Aorta (tissue), 5 donors: ENCODE data around the gene GPRIN1. TPM values are rescaled to one million over a fixed set of nuclear protein-coding genes. Genes with fewer than 3 reads are reported as not detected.
"Not testable (repeated sequence)": the region's sequence is repeated elsewhere in the genome, so short reads cannot be mapped to it uniquely, and the experiment has no call there.

Source experiments
- ATAC-seq: fragments of 200-7000 bp; cut with Tn5 transposase; one replicate; pipeline ENCODE4 v1.9.1; 2022; ENCODE audit warnings: moderate library complexity; ENCODE audit not compliant: low FRiP score
- DNase-seq, 2 donors: peaks; one replicate each; pipeline ENCODE4 v3.0.0-alpha.2; 2020
- H3K27ac ChIP-seq, 2 donors: one replicate each; pipeline ENCODE4 v1.5.1; 2013; ENCODE audit warnings: low read length in 2 of 2, mild to moderate bottlenecking in 2 of 2, moderate library complexity in 2 of 2, control low read depth in 1 of 2, inconsistent platforms in 1 of 2, low read depth in 1 of 2
- H3K27me3 ChIP-seq, 2 donors: one replicate each; pipeline ENCODE4 v1.6.1; 2013; ENCODE audit warnings: control low read depth in 1 of 2, low read length in 1 of 2, mild to moderate bottlenecking in 1 of 2, moderate library complexity in 1 of 2; ENCODE audit not compliant: insufficient read depth in 2 of 2, control insufficient read depth in 1 of 2
- H3K36me3 ChIP-seq, 2 donors: one replicate each; pipeline ENCODE4 v1.6.1; 2013; ENCODE audit warnings: control low read depth in 1 of 2, low read length in 1 of 2, mild to moderate bottlenecking in 1 of 2; ENCODE audit not compliant: insufficient read depth in 2 of 2, control insufficient read depth in 1 of 2
- H3K4me1 ChIP-seq, 2 donors: one replicate each; pipeline ENCODE4 v1.6.1; 2013; ENCODE audit warnings: low read length in 2 of 2, control low read depth in 1 of 2, mild to moderate bottlenecking in 1 of 2, moderate library complexity in 1 of 2; ENCODE audit not compliant: insufficient read depth in 2 of 2, control insufficient read depth in 1 of 2
- H3K4me3 ChIP-seq, 2 donors: one replicate each; pipeline ENCODE4 v1.5.1; 2013; ENCODE audit warnings: low read length in 2 of 2, control low read depth in 1 of 2, mild to moderate bottlenecking in 1 of 2
- H3K9me3 ChIP-seq: one replicate; pipeline ENCODE4 v1.6.1; 2013; ENCODE audit warnings: mild to moderate bottlenecking, low read length; ENCODE audit not compliant: control insufficient read depth
- WGBS, 2 donors: extraction: QIAGEN DNeasy Blood & Tissue Kit; methylation state at CpG; one replicate each; pipeline ENCODE4 v1.1.7; 2013; 5-methylcytosine and 5-hydroxymethylcytosine counted together
- intact Hi-C, 2 donors: fragments of 100-400 bp; cut with DNase I; formaldehyde crosslinking; loops; one replicate each; pipeline versions ENCODE4 v1.14.2 to v1.15.0; 2022
- polyA plus RNA-seq, 2 donors: library from polyadenylated mRNA; stranded (reverse); fragments of 200-250 nt; gene quantifications; one replicate each; pipeline ENCODE4 v1.2.3, GENCODE V29; 2013
- total RNA-seq, 2 donors: library from RNA; stranded (reverse); fragmentation: NEBNext Ultra II Directional; extraction: Animal tissue kit (Norgen Biotek cat#: 25700); gene quantifications; one replicate each; pipeline ENCODE4 v1.2.1, GENCODE V29; 2021
- donor health status: healthy with polysubstance abuse.
- donor health status: Bipolar disorder and iron deficiency.
- donor health status: DM: no; HTN: no; CAD: no.
- donor health status: DM: no; HTN: no; CAD: no.
- donor health status: DM: yes; HTN: yes; CAD: no.

GPRIN1 gene
- total and polyA plus RNA-seq, 4 donors = 0.15 to 0.87 (median 0.66) TPM

DNA sequence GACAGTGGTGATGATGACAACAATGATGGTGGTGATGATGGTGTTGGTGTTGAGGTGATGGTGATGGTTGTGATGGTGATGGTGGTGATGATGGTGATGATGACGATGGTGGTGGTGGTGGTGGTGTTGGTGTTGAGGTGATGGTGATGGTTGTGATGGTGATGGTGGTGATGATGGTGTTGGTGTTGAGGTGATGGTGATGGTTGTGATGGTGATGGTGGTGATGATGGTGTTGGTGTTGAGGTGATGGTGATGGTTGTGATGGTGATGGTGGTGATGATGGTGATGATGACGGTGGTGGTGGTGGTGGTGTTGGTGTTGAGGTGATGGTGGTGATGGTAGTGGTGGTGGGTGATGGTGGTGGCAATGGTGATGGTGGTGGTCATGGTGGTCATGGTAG lies 18.3 kb downstream of the GPRIN1 start:
- intact Hi-C loops, H3K27ac ChIP-seq, ATAC-seq, DNase-seq, H3K36me3 ChIP-seq, H3K4me1 ChIP-seq, H3K9me3 ChIP-seq, H3K27me3 ChIP-seq, H3K4me3 ChIP-seq: not testable (repeated sequence)
- 74 to 89% methylated on average over 1 to 2 of the region's 2 CpGs for WGBS, 2 donors

DNA sequence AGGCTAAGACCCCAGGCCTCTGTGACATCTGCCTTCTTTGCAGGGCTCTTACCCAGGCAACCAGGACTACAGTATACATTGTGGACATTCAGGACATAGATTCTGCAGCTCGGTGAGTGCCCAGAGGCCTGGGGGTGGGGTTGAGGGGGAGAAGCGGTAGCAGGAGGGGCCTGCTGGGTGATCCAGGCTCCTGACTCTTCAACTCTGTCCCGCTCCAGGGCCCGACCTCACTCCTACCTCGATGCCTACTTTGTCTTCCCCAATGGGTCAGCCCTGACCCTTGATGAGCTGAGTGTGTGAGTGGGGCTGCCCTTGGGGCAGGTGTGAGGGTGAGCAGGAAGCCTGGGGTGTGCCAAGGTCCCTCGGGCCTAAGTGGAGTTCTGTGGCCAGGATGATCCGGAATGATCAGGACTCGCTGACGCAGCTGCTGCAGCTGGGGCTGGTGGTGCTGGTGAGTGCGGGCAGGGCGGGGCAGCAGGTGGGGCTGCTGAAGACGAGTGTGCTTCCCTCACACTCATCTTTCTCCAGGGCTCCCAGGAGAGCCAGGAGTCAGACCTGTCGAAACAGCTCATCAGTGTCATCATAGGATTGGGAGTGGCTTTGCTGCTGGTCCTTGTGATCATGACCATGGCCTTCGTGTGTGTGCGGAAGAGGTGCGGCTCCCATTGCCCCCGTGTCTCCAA lies 19.8 kb downstream of the GPRIN1 start:
- WGBS, 2 donors = 85% methylated on average over 17 of the region's 17 CpGs
- H3K4me1 ChIP-seq = no peaks in the 10 kb centered on the region
- no peaks in the 10 kb centered on the region for H3K36me3 ChIP-seq
- H3K4me3 ChIP-seq = no peak overlapping the region
- DNase-seq (no peak), ATAC-seq (no peak)
- intact Hi-C loops = no loop called here
- H3K9me3 ChIP-seq = peaks cover 2% of the 10 kb centered on the region
- no peaks in the 10 kb centered on the region for H3K27me3 ChIP-seq
- no peak overlapping the region for H3K27ac ChIP-seq

DNA sequence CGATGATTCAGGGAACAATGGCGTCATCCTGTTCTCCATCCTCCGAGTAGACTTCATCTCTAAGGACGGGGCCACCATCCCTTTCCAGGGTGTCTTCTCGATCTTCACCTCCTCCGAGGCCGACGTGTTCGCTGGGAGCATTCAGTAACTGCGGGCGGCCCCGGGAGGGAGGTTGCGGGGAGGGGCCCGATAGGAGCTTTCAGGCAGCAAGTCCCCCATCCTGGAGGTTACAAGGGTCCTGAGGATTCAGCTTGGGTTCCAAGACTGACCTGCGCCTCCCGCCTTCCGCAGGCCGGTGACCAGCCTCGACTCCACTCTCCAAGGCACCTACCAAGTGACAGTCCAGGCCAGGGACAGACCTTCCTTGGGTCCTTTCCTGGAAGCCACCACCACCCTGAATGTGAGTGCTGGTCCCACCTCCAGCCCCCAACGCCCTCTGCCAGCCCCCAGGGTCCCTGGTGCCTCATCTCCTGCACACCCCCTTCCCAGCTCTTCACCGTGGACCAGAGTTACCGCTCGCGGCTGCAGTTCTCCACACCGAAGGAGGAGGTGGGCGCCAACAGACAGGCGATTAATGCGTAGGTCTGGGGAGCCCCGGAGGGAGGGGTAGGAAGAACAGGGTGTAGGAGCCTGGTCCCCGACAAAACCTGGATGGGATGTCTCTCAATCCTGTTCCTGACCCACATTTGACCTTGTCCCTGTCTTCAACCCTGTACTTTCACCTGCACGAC lies 20.8 kb downstream of the GPRIN1 start:
- DNase-seq (no peak), ATAC-seq (no peak)
- Histone ChIP-seq H3K4me3 (no peak overlapping the region), H3K27me3 (no peaks in the 10 kb centered on the region), H3K27ac (no peak overlapping the region), H3K36me3 (no peaks in the 10 kb centered on the region), H3K9me3 (peaks cover 10% of the 10 kb centered on the region), H3K4me1 (no peaks in the 10 kb centered on the region)
- 87% methylated on average over 31 of the region's 31 CpGs for WGBS, 2 donors
- intact Hi-C loops = no loop called here

DNA sequence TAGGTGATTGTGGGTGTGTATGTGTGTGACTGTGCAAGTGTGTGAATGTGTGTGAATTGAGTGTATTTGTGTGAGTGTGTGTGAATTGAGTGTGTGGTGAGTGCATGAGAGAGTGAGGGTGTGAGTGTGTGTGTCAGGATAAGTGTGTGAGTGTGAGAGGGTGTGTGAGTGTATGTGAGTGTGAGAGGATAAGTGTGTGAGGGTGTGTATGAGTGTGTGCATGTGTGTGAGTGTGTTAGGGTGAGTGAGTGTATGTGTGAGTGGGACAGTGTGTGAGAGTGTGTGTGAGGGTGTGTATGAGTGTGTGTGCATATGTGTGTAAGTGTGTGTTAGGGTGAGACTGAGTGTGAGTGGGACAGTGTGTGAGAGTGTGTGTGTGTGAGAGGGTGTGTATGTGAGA lies 21.7 kb downstream of the GPRIN1 start:
- no peak for ATAC-seq
- intact Hi-C loops = no loop called here
- Histone ChIP-seq H3K9me3 (peaks cover 13% of the 10 kb centered on the region), H3K27ac (no peak overlapping the region), H3K36me3 (no peaks in the 10 kb centered on the region), H3K4me1 (no peaks in the 10 kb centered on the region), H3K4me3 (no peak overlapping the region), H3K27me3 (no peaks in the 10 kb centered on the region)
- DNase-seq = no peak

DNA sequence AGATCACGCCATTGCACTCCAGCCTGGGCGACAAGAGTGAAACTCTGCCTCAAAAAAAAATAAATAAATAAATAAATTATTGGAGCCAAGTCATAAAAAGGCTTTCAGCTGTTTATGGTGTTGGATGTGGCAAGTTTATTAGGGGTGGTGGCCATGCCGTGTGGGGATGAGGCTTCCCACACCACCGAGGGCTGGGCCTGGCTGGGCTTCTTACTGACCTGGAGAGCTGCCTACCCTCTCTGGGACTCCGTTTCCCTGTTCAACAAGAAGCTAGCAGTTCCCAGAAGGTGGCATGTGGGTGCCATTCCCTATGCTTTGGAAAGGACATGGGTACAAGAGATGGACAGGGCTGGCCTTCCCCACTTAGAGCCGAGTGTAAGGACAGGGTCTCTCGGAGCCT lies 22.6 kb downstream of the GPRIN1 start:
- peaks cover 13% of the 10 kb centered on the region for H3K9me3 ChIP-seq
- DNase-seq = no peak
- no peak overlapping the region for H3K4me3 ChIP-seq
- H3K36me3 ChIP-seq = no peaks in the 10 kb centered on the region
- intact Hi-C loops = no loop called here
- no peaks in the 10 kb centered on the region for H3K4me1 ChIP-seq
- 88 to 89% methylated on average over 7 of the region's 7 CpGs for WGBS, 2 donors
- H3K27me3 ChIP-seq = no peaks in the 10 kb centered on the region
- H3K27ac ChIP-seq = no peak overlapping the region
- ATAC-seq = no peak

DNA sequence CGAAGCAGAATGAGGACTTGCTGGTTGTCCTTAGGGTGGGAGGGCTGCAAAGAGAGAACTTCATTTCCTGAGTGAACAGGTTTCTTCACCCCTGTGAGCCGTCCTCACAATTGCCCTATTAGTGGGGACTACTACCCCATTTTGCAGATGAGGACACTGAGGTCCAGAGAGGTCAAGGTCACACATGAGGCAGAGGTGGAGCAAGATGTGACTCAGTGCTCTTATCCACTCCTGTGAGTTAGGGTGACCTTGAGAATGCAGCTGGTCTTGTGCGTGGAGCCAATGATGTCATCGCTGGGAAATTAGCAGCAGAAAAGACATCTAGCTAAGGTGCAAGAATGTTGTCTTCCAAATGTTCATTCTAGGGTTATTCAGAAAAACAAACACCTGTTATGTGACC lies 26.9 kb downstream of the GPRIN1 start:
- DNase-seq (no peak), ATAC-seq (no peak)
- WGBS, 2 donors = 79 to 84% methylated on average over 4 of the region's 4 CpGs
- Histone ChIP-seq H3K9me3 (peaks cover 13% of the 10 kb centered on the region), H3K27me3 (no peaks in the 10 kb centered on the region), H3K36me3 (no peaks in the 10 kb centered on the region), H3K4me3 (no peak overlapping the region), H3K4me1 (no peaks in the 10 kb centered on the region), H3K27ac (no peak overlapping the region)
- intact Hi-C loops = no loop called here

DNA sequence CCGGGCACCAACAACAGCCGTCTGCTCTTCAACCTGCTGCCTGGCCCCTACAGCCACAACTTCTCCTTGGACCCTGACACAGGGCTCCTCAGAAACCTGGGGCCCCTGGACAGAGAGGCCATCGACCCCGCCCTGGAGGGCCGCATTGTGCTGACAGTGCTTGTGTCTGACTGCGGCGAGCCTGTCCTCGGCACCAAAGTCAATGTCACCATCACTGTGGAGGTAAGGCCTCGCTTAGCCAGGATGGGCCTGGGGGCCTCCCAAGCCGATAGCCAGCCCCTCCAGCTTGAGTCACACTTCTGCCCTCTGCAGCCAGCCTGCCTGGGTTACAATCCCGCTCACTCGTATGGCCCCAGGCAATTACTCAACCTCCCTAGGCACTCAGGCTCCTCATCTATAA lies 28.6 kb downstream of the GPRIN1 start:
- no peak for ATAC-seq
- Histone ChIP-seq H3K27ac (no peak overlapping the region), H3K36me3 (no peaks in the 10 kb centered on the region), H3K4me3 (no peak overlapping the region), H3K27me3 (no peaks in the 10 kb centered on the region), H3K4me1 (no peaks in the 10 kb centered on the region), H3K9me3 (peaks cover 13% of the 10 kb centered on the region)
- no peak for DNase-seq
- 89% methylated on average over 12 of the region's 12 CpGs for WGBS, 2 donors
- intact Hi-C loops = no loop called here

DNA sequence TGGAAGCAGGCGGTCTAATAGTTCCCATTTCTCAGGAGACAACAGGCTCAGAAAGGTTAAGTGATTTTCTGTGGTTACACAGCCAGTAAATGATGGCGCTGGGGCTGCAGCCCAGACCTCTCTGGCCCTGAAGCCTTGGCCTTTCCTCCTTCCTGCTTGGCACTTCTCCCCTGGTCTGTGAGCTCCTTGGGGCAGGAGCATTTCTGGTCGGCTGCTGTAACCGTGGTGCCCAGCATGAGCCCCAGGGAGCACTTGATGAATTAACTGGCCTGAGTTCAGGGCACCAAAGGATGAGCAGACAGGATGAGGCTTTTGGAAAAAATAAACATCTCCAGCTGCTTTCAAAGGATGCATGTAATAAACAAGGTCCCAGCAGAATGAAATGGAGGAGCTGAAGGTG lies 30.6 kb downstream of the GPRIN1 start:
- Histone ChIP-seq H3K9me3 (peaks cover 4% of the 10 kb centered on the region), H3K27ac (no peak overlapping the region), H3K4me1 (no peaks in the 10 kb centered on the region), H3K27me3 (no peaks in the 10 kb centered on the region), H3K36me3 (no peaks in the 10 kb centered on the region), H3K4me3 (no peak overlapping the region)
- intact Hi-C loops = no loop called here
- WGBS, 2 donors = 46 to 56% methylated on average over 4 of the region's 4 CpGs
- DNase-seq (peak in 1 of 2 donors; percentile 46), ATAC-seq (no peak)

DNA sequence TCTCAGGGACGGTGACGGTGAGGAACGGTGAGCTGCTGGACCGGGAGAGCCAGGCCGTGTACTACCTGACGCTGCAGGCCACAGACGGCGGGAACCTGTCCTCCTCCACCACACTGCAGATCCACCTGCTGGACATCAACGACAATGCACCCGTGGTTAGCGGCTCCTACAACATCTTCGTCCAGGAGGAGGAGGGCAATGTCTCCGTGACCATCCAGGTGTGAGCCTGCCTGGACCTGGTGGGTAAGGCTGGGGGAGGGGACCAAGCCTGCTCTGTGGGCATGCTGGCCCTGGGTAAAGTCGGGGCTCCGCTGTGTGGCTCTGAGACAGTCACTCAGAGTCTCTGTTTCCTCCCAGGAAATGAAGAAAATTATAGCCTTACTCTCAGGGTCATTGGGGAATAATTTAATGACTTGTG lies 31.6 kb downstream of the GPRIN1 start:
- no peak for ATAC-seq
- Histone ChIP-seq H3K36me3 (no peaks in the 10 kb centered on the region), H3K27me3 (no peaks in the 10 kb centered on the region), H3K27ac (no peak overlapping the region), H3K9me3 (no peaks in the 10 kb centered on the region), H3K4me3 (no peak overlapping the region), H3K4me1 (no peaks in the 10 kb centered on the region)
- WGBS, 2 donors = 28 to 29% methylated on average over 15 of the region's 15 CpGs
- intact Hi-C loops = no loop called here
- peak in 1 of 2 donors; percentile 65 for DNase-seq
